SJCRH30 (cell line): ENCODE measurements around the gene OR7A10. TPM values are rescaled to one million over a fixed set of nuclear protein-coding genes. Genes with fewer than 3 reads are reported as not detected.

ENCODE experiments used
- DNase-seq, 2 experiments: peaks; one replicate each; pipeline ENCODE4 v3.0.0-alpha.2; 2015 to 2020
- H3K27ac ChIP-seq: fragments of 250-450 bp; sonication (Bioruptor Pico); 2 replicates; pipeline ENCODE4 v1.5.1; 2020; ENCODE audit warnings: mild to moderate bottlenecking, moderate library complexity
- H3K27me3 ChIP-seq: fragments of 250-450 bp; sonication (Bioruptor Pico); 2 replicates; pipeline ENCODE4 v1.5.1; 2020; ENCODE audit warnings: mild to moderate bottlenecking, moderate library complexity
- H3K36me3 ChIP-seq: fragments of 250-450 bp; sonication (Bioruptor Pico); 2 replicates; pipeline ENCODE4 v1.5.1; 2020; ENCODE audit warnings: mild to moderate bottlenecking, moderate library complexity
- H3K4me1 ChIP-seq: fragments of 250-450 bp; sonication (Bioruptor Pico); 2 replicates; pipeline ENCODE4 v1.5.1; 2020; ENCODE audit warnings: mild to moderate bottlenecking, moderate library complexity
- H3K4me3 ChIP-seq: fragments of 250-450 bp; sonication (Bioruptor Pico); 2 replicates; pipeline ENCODE4 v1.5.1; 2020; ENCODE audit warnings: mild to moderate bottlenecking, moderate library complexity
- H3K9me3 ChIP-seq: fragments of 250-450 bp; sonication (Bioruptor Pico); replicated peaks from 2 replicates; pipeline ENCODE4 v1.5.1; 2020; ENCODE audit warnings: mild to moderate bottlenecking, moderate library complexity
- total RNA-seq: library from RNA; depleted of rRNA; stranded (reverse); fragments of >200 nt; shearing (Covaris generic); gene quantifications from 2 replicates; pipeline ENCODE4 v1.2.3, GENCODE V29; 2014; rRNA removed

The OR7A10 gene
- total RNA-seq, result not detected in 2 replicates

GRCh38 chr19:14848822-14849221 lies at the start of gene OR7A10:
TSS of gene OR7A10 (minus strand) at chr19:14848922. CDS start at chr19:14841877, 7,045 bp downstream.
- H3K4me1 ChIP-seq, result no peaks in the 10 kb centered on the region
- DNase-seq, result no peak
- H3K27ac ChIP-seq, result no peak within 1 kb of the TSS
- H3K36me3 ChIP-seq, result no peaks in the 10 kb centered on the region
- H3K4me3 ChIP-seq, result no peak within 1 kb of the TSS
- H3K27me3 ChIP-seq, result no peaks in the 10 kb centered on the region; the same call in 1 of the 2 replicates
- no peaks in the 10 kb centered on the region for H3K9me3 ChIP-seq

DNA sequence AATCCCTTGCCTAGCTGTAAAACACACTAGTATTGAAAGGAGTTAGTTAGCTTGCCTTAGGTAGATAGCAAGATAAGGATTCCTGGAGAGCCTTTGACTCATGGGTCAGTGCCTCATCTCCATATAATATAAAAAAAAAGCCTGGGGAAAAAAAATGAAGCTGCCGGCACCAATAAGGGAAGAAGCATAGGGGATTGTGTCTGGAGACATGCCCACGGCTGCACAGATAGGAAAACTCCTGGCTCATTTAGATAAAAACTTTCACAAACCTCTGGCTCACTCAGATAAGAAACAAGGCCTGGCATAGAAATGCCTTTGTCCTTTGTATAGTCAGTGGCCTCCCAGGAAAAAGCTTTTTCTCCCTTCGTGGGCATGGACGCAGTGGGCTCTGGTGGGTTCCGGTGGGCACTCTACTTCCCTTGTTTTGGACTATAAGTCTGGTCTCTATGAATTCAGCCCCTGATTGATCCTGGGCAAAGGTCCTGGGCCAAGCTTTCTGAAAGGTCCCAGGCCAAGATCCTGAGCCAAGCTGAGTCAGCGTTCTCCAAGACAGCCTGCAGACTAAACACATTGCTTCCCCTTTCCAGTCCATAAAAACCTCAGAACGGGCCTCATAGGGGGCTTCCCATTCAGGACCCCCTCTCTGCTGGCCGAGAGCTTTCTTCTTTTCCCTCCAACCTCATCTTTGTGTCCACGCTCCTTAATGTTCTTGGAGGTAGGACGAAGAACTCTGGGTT lies 42.1 kb upstream of the OR7A10 start:
- Histone ChIP-seq H3K36me3 (no peaks in the 10 kb centered on the region), H3K4me1 (no peaks in the 10 kb centered on the region), H3K4me3 (no peak overlapping the region), H3K27me3 (no peaks in the 10 kb centered on the region; the same call in 1 of the 2 replicates), H3K9me3 (0 out of 2 replicates have a peak, but pooled peaks cover 4% of the 10 kb centered on the region), H3K27ac (no peak overlapping the region)
- DNase-seq, result no peak

- Histone ChIP-seq H3K36me3 (no peaks in the 10 kb centered on the region), H3K27ac (no peak overlapping the region), H3K4me1 (no peaks in the 10 kb centered on the region), H3K4me3 (no peak overlapping the region), H3K27me3 (no peaks in the 10 kb centered on the region), H3K9me3 (0 out of 2 replicates have a peak, but pooled peaks cover 4% of the 10 kb centered on the region)
- no peak for DNase-seq
Observed at GRCh38 chr19:14889994-14890642, 41.4 kb upstream of the OR7A10 start.

DNA sequence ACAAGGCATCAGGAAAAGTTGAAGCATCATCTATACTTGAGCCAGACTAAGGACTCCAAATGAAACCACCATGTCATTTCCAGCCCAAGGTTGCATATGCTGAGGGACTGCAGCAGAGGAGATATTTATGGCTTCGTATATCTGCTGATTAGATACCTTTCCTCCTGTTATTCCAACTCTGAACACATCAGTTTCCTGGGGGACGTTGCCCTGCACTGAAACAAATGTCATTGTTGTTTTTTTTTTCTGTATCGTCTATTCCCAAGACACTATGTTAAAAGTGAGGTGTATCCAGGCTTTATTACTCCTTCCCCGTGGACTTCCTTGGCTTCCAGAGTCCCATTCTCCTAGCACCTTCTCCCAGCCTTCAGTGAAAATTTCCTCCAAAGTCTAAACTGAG lies 37.3 kb upstream of the OR7A10 start, which contains the start of gene OR7A17:
Gene OR7A17, minus strand, starts transcription at position 101 of the 400 bp plus-strand sequence. CDS start 4,777 bp downstream, outside the sequence.
- no peaks in the 10 kb centered on the region for H3K4me1 ChIP-seq
- peaks cover 4% of the 10 kb centered on the region; the same call in 1 of the 2 replicates for H3K27me3 ChIP-seq
- 0 out of 2 replicates have a peak, but pooled peaks cover 4% of the 10 kb centered on the region for H3K9me3 ChIP-seq
- H3K36me3 ChIP-seq, result no peaks in the 10 kb centered on the region
- no peak within 1 kb of the TSS for H3K27ac ChIP-seq
- no peak within 1 kb of the TSS for H3K4me3 ChIP-seq
- DNase-seq, result no peak

DNA sequence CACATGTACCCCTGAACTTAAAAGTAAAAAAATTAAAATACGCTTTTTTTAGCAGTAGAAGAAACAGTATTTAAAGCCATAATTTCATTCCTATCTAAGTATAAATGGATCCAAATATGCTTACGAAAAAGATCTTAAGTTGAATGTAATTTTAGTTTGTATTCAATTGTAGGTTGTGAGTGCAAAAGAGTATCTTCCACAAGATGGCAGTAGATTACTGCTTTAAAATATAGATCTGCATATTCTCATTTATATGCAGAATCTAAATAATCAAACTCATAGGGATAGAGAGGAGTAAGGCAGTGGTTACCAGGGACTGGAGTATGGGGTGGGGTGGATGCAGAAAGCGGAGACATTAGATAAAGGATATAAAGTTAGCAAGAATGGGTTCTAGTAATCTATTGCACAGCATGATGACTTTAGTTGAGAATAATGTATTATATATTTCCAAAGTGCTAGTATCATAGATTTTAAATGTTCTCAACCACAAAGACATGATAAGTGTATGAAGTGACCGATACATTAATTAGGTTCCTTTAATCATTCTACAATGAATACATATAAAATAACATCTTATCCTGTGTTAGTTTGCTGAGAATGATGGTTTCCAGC lies 23.0 kb upstream of the OR7A10 start:
- Histone ChIP-seq H3K4me1 (no peaks in the 10 kb centered on the region), H3K4me3 (no peak overlapping the region), H3K27ac (no peak overlapping the region), H3K36me3 (no peaks in the 10 kb centered on the region), H3K9me3 (no peaks in the 10 kb centered on the region; the same call in 1 of the 2 replicates), H3K27me3 (no peaks in the 10 kb centered on the region)
- peak in 1 of 2 experiments; percentile 31 for DNase-seq

GRCh38 chr19:14868497-14868896 lies 19.8 kb upstream of the OR7A10 start:
- no peak overlapping the region for H3K27ac ChIP-seq
- H3K9me3 ChIP-seq, result no peaks in the 10 kb centered on the region; the same call in 1 of the 2 replicates
- H3K27me3 ChIP-seq, result no peaks in the 10 kb centered on the region
- H3K36me3 ChIP-seq, result no peaks in the 10 kb centered on the region
- no peak for DNase-seq
- no peak overlapping the region for H3K4me3 ChIP-seq
- H3K4me1 ChIP-seq, result no peaks in the 10 kb centered on the region

- H3K4me1 ChIP-seq, result no peaks in the 10 kb centered on the region
- H3K9me3 ChIP-seq, result no peaks in the 10 kb centered on the region
- DNase-seq, result no peak
- H3K27ac ChIP-seq, result no peak overlapping the region
- H3K36me3 ChIP-seq, result no peaks in the 10 kb centered on the region
- no peak overlapping the region for H3K4me3 ChIP-seq
- peaks cover 5% of the 10 kb centered on the region; the same call in 1 of the 2 replicates for H3K27me3 ChIP-seq
Observed at GRCh38 chr19:14843578-14843977, 5.1 kb downstream of the OR7A10 start.

DNA sequence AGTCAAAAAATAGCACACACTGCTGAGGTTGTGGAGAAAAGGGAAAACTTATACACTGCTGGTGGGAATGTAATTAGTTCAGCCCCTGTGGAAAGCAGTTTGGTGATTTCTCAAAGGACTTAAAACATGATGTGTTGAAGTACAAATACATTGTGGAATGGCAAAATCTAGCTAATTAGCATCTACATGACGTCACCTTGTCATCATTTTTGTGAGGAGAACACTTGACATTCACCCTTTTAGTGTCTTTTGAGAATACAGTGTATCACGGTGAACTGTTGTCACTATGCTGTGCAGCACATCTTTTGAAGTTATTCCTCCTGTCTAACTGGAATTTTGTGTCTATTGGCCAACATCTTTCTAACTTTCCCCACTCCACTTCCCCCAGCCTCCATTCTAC lies 5.6 kb downstream of the OR7A10 start:
- no peak for DNase-seq
- no peak overlapping the region for H3K4me3 ChIP-seq

DNA sequence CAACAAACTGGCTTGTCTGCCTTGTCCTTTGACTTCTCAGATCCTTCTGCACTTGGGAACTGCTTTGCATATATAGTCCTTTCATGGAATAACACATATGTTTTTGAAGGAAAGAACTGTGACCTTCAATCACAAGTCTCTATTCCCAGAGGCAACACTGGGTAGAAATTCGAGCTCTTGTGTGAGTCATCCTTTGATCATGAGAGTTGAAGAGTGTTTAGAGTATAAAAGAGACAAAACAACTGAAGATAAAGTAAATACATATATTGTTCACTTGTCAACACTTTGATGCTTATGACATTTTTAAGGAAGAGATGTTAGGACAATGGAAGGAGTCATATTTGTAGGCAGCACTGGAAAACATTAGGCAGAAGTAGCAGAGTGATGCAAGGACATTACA lies 8.5 kb downstream of the OR7A10 start:
- H3K36me3 ChIP-seq, result no peaks in the 10 kb centered on the region
- no peak for DNase-seq

More for the DNA sequence above, 5.6 kb downstream of the OR7A10 start:
- Histone ChIP-seq H3K27me3 (peaks cover 5% of the 10 kb centered on the region; the same call in 1 of the 2 replicates), H3K4me1 (no peaks in the 10 kb centered on the region), H3K36me3 (no peaks in the 10 kb centered on the region), H3K9me3 (no peaks in the 10 kb centered on the region), H3K27ac (no peak overlapping the region)

DNA sequence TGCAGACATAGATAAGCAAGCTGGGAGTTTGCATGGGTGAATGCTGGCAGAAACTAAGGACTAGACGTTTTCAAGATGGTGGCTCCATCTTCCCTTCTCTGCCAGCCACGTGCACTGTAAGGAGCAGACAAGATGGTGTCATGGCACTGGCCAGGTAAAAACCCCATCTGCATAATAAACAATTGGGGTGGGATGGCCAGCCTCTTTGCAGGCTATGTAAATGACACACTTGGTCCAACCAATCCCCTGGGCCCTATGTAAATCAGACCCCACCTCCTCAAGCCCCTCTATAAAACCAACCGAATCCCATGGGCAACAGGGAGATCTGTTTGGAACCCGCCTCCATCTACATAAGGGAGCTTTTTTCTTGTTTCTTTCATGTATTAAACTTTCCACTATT lies 11.3 kb downstream of the OR7A10 start:
- Histone ChIP-seq H3K9me3 (no peaks in the 10 kb centered on the region), H3K4me3 (no peak overlapping the region), H3K27ac (no peak overlapping the region), H3K36me3 (no peaks in the 10 kb centered on the region), H3K4me1 (peaks cover 10% of the 10 kb centered on the region), H3K27me3 (no peaks in the 10 kb centered on the region; the same call in 1 of the 2 replicates)
- no peak for DNase-seq

More for the DNA sequence above, 8.5 kb downstream of the OR7A10 start:
- Histone ChIP-seq H3K9me3 (no peaks in the 10 kb centered on the region), H3K4me3 (no peak overlapping the region), H3K4me1 (peaks cover 3% of the 10 kb centered on the region), H3K27me3 (peaks cover 5% of the 10 kb centered on the region; the same call in 1 of the 2 replicates), H3K27ac (no peak overlapping the region)

- Histone ChIP-seq H3K4me1 (peaks cover 10% of the 10 kb centered on the region), H3K4me3 (no peak within 1 kb of the TSS), H3K27me3 (no peaks in the 10 kb centered on the region; the same call in 1 of the 2 replicates), H3K9me3 (no peaks in the 10 kb centered on the region), H3K27ac (no peak within 1 kb of the TSS), H3K36me3 (no peaks in the 10 kb centered on the region)
- DNase-seq, result peak; percentile 44 to 82
Observed at GRCh38 chr19:14835011-14835410, 13.7 kb downstream of the OR7A10 start, which contains the start of the genes OR7A5 and OR7C1. TSS of gene OR7A5 (minus strand) at chr19:14835185. CDS start at chr19:14828241, 6,944 bp downstream. TSS of gene OR7C1 (minus strand) at chr19:14835185. CDS start at chr19:14800136, 35,049 bp downstream.

- no peak for DNase-seq
- Histone ChIP-seq H3K4me1 (peaks cover 10% of the 10 kb centered on the region), H3K27me3 (no peaks in the 10 kb centered on the region; the same call in 1 of the 2 replicates), H3K27ac (no peak overlapping the region), H3K36me3 (no peaks in the 10 kb centered on the region), H3K9me3 (0 out of 2 replicates have a peak, but pooled peaks cover 5% of the 10 kb centered on the region), H3K4me3 (no peak overlapping the region)
Observed at GRCh38 chr19:14830702-14831101, 18.0 kb downstream of the OR7A10 start.

DNA sequence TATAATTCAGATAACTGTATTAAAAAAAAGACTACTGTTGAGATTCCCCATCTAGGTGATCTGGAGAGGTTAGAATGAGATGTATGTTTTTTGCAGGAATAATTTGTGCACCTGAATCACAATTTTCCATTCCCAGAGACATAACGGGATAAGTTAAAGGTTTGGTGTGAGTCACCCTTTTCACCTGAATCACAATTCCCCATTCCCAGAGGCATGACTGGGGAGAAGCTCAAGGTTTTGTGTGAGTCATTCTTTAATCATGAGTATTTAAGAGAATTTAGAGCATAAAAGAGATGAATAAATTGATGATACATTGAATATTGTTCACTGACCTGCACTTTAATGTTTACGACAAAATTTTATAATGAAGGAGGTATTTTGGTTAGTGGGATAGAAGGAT lies 22.7 kb downstream of the OR7A10 start:
- no peak for DNase-seq
- H3K9me3 ChIP-seq, result 0 out of 2 replicates have a peak, but pooled peaks cover 9% of the 10 kb centered on the region
- no peak overlapping the region for H3K4me3 ChIP-seq
- no peaks in the 10 kb centered on the region for H3K4me1 ChIP-seq
- H3K27ac ChIP-seq, result no peak overlapping the region
- no peaks in the 10 kb centered on the region for H3K36me3 ChIP-seq
- no peaks in the 10 kb centered on the region; the same call in 1 of the 2 replicates for H3K27me3 ChIP-seq

DNA sequence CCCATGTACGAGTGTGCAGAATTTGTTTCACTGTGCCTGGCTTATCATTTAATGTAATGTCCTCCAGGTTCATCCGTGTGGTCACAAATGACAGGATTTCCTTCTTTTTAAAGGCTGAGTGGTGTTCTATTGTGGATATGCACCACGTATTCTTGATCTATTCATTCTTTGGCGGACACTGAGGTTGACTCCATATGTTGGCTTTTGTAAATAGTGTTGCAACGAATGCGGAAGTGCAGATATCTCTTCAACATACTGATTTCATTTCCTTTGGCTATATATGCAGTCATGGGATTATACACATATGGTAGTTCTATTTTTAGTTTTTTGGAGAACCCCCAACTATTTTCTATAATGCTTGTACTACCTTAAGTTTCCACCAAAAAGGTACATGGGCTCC lies 26.8 kb downstream of the OR7A10 start:
- Histone ChIP-seq H3K27me3 (peaks cover 6% of the 10 kb centered on the region), H3K36me3 (no peaks in the 10 kb centered on the region), H3K27ac (no peak overlapping the region), H3K4me1 (no peaks in the 10 kb centered on the region), H3K4me3 (no peak overlapping the region), H3K9me3 (0 out of 2 replicates have a peak, but pooled peaks cover 9% of the 10 kb centered on the region)
- DNase-seq, result no peak
